RWPE1 (cell line): Measurements from ENCODE around the gene CHAF1B.

Source experiments
- CTCF ChIA-PET: fragments of 350-600 bp; sonication (Branson Sonifier 250); formaldehyde crosslinking; extraction: SDS; loops from one replicate; lab custom pipeline; 2021; lab: Yijun Ruan, JAX
- POLR2A ChIA-PET: fragments of 400-600 bp; formaldehyde crosslinking; extraction: SDS; loops from one replicate; lab custom pipeline; 2020; ENCODE audit warnings: antibody characterized with exemption; ENCODE audit not compliant: low non-redundant PET; lab: Yijun Ruan, JAX
- DNase-seq: peaks from one replicate; pipeline ENCODE4 v3.0.0; 2012; ENCODE audit warnings: low spot score
- H3K27ac ChIP-seq: fragments of 450-650 bp; 2 replicates; pipeline ENCODE4 v1.5.1; 2017
- CTCF ChIP-seq: fragments of 450-650 bp; conservative IDR thresholded peaks from 2 replicates; pipeline ENCODE4 v1.5.1; 2017; ENCODE audit warnings: low read depth, mild to moderate bottlenecking

CHAF1B gene

GRCh38 chr21:36347962-36348328, 37.2 kb upstream of the CHAF1B start:
- no peak for DNase-seq
- no peak overlapping the region for H3K27ac ChIP-seq
- CTCF ChIA-PET = interaction anchor here (0.6 kb wide), 1 partner anchor 693 kb away, joined by 3 read pairs; no protein-coding TSS in a partner anchor
- no peak for TF ChIP-seq CTCF
- POLR2A ChIA-PET = no interaction called here

GRCh38 chr21:36349315-36349714, 35.9 kb upstream of the CHAF1B start:
- no peak overlapping the region for H3K27ac ChIP-seq
- TF ChIP-seq CTCF = no peak
- CTCF ChIA-PET = interaction anchor here (0.7 kb wide), 1 partner anchor 512 kb away, joined by 3 read pairs; no protein-coding TSS in a partner anchor
- POLR2A ChIA-PET = no interaction called here
- no peak for DNase-seq

GRCh38 chr21:36350282-36350910, 34.8 kb upstream of the CHAF1B start:
- DNase-seq = no peak
- CTCF ChIA-PET = no interaction called here
- POLR2A ChIA-PET = interaction anchor here (0.5 to 0.6 kb wide), 2 partner anchors 9 to 11 kb away, joined by 6 read pairs; no protein-coding TSS in a partner anchor
- no peak overlapping the region for H3K27ac ChIP-seq
- no peak for TF ChIP-seq CTCF

- CTCF ChIA-PET = no interaction called here
- TF ChIP-seq CTCF = no peak
- POLR2A ChIA-PET = no interaction called here
- H3K27ac ChIP-seq = no peak overlapping the region
- DNase-seq = no peak
Measured at GRCh38 chr21:36354918-36355680, 30.1 kb upstream of the CHAF1B start.

GRCh38 chr21:36355868-36356267, 29.3 kb upstream of the CHAF1B start:
- ChIA-PET POLR2A (no interaction called here), CTCF (no interaction called here)

GRCh38 chr21:36359185-36359584, 26.0 kb upstream of the CHAF1B start:
- CTCF ChIA-PET = no interaction called here
- POLR2A ChIA-PET = interaction anchor here (0.6 to 0.7 kb wide), 5 partner anchors 8 to 101 kb away, joined by 4 to 11 read pairs (median 6); no protein-coding TSS in a partner anchor
- no peak for DNase-seq
- TF ChIP-seq CTCF = no peak
- no peak overlapping the region for H3K27ac ChIP-seq

More at GRCh38 chr21:36355868-36356267, 29.3 kb upstream of the CHAF1B start:
- no peak for TF ChIP-seq CTCF
- H3K27ac ChIP-seq = no peak overlapping the region
- DNase-seq = no peak
